GM21390 (cell line): ENCODE measurements around the gene ALS2.
"Not testable (repeated sequence)": the region's sequence is repeated elsewhere in the genome, so short reads cannot be mapped to it uniquely, and the experiment has no call there.

Experiments used
- ATAC-seq: cut with Tn5 transposase; IDR thresholded peaks from one replicate; pipeline ENCODE4 v1.9.1; 2021; ENCODE audit not compliant: unreplicated experiment

The ALS2 gene

DNA sequence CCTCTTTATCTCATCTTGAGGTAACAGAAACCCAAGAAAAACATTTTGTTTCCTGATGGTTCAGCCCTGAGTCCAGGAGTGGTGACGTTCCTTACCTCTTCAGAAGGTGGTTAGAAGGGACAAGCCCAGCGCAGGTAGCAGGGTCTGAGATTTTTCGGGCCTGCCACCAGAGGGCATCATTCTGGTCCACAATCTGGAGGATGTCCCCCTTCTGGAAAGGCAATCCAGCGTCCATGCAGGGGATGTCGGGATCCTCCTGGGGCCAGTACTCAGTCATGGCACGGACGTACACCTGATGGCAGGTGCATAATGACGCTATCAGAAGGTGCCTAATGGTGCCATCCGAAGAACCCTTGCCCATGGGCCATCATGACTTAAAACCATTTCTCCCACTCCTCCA is 100.0 kb downstream of the ALS2 start:
- ATAC-seq, result no peak

DNA sequence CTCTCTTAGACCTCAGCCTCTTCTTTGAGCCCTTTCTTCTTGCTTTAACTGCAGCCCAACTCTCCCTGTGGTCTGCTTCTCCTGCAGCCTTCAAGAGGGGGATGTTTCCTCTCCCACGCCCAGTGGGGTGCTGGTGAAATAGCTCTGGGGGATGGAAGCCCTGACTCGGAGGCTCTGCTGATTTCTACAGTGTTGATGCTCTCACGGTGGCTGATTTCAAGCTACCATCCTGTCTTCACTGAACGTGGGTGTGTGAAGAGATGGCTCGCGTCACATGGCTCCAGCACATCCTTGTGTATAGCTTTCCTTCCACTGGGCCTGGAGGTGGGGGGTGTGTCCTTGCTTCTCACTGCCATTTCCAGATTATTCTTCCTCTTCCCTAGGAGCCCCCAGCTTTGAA is 102.3 kb downstream of the ALS2 start:
- no peak for ATAC-seq

DNA sequence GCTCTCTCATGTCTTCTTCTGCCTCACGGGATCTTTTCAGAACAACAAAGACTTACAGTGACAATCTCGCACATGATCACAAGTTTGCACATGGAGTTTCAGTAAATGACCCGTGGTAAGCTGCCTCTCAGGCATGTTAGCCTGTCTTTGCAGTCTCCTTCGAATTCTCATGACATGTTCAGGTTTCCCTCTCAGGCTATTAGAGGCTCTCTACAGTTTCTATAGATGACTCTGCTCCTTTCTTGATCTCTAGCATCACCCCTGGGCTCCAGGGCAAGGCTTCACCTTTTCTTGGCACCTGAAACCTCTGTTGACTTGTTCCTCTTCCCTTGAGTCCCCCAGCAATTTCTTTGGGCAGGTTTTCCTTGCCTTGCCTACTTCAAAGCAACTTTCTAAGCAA is 105.3 kb downstream of the ALS2 start:
- no peak for ATAC-seq

DNA sequence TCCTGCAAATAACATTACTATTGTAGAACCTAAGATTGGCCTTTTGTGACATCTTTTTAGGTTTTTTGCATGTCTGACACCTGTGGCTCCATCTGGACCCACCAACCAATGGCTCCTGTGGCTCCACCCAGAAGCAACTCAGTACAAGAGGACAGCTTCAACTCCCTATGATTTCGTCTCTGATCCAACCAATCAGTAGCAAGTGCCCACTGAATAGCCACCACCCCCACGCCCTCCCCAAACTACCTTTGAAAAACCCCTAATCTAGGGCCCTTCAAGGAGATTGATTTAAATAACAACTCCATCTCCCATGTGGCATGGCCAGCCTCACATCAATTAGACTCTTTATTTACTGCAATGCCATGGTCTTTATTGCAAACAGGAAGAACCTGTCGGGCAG is 105.9 kb downstream of the ALS2 start:
- ATAC-seq, result no peak

DNA sequence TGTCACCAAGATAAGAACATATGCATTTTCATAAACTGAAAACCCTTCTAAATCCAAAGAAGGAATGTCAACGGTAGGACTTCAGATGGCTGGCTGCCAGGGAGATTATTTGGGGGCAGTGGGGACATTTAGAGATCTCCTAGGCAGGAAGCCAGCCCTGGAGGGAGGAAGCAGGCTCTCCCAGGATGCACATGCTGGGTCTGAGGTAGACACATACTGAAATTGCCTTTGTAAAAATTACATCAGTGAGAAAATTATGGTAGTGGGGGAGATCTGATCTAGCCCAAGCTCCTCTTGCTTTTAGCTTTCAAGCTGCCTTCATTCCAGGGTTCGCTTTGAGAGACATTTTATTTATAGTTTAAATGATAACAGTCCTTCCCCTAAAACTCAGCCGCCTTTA is 106.4 kb downstream of the ALS2 start:
- ATAC-seq, result no peak

DNA sequence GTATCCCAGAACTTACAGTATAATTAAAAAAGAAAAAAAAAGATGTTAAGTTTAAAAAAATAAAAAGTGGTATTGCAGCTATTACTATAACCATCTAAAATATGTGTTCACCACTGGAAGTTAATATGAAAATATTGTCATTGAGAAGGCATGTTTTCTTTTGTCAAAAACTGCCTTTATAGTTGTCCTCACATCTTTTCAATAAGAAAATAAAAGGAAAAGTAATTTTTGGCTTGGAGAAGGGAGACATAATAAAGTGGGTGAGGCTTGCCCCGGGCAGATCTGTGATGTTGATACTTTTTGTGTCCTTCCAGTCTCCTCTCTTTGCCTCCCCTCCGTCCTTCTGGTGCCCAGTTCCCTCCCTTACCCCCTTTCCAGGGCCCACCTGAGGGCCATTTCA is 107.2 kb downstream of the ALS2 start:
- no peak for ATAC-seq

DNA sequence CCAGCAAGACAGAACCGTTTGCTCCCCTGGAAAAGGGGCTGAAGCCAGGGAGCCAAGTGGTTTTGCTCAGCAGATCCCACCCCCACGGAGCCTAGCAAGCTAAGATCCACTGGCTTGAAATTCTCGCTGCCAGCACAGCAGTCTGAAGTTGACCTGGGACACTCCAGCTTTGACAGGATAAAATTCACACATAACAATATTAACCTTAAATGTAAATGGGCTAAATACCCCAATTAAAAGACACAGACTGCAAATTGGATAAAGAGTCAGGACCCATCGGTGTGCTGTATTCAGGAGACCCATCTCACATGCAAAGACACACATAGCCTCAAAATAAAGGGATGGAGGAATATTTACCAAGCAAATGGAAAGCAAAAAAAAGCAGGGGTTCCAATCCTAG is 109.5 kb downstream of the ALS2 start:
- ATAC-seq, result not testable (repeated sequence)

DNA sequence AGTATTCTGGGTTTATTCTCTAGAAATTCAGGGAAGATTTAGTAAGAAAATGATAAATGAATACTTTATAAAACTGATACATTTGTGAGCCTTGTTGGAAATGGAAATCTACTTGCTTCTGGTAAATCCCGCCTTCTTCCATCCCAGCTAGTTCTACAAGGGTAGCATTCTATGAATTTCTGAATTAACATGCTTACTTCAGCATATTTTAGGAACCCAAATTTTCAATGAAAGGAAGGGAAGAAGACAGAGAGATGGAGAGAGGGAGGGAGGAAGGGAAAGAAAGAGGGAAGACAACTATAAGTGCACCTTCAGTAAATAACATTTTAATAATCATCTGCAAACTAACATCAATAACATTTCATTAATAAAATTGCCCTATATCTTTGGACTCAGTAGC is 110.9 kb downstream of the ALS2 start:
- ATAC-seq, result no peak

DNA sequence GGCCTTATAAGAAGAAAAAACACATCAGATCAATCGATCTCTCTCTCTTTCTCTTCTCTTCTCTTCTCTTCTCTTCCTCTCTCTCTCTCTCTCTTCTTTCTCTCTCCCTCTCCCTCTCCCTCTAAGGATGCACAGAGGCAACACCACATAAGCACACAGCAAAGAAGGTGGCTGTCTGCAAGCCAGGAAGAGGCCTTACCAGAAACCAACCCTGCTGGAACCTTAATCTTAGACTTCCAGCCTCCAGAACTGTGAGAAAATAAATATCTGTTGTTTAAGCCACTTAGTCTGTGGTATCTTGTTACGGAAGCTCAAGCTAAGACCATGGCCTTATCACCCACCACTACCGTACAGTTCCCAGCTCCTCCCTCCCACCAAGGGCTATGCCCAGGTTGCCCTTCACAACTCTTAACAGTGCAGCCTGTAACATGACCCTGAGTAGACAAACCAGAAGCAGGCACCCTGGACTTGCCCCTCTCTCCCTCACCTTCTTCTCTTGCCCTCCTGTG is 112.3 kb downstream of the ALS2 start:
- no peak for ATAC-seq

DNA sequence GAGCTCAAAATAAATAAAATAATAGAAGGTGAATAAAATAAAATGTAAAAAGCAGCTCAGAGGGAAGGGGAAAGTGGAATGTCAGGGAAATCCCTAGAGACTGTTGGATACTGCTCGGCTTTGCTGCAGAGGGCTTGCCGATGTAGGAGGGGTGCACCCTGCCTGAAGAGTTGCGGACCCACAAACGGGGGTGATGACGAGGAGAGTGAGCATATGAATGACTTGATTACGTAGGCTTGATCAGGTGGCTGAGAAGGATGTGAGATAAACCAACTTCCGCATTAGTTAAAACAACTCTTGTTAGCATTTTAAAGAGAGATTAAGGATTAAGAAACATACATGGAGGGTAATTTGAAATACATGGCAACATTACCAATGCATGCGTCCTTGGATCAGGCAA is 116.4 kb downstream of the ALS2 start:
- no peak for ATAC-seq

DNA sequence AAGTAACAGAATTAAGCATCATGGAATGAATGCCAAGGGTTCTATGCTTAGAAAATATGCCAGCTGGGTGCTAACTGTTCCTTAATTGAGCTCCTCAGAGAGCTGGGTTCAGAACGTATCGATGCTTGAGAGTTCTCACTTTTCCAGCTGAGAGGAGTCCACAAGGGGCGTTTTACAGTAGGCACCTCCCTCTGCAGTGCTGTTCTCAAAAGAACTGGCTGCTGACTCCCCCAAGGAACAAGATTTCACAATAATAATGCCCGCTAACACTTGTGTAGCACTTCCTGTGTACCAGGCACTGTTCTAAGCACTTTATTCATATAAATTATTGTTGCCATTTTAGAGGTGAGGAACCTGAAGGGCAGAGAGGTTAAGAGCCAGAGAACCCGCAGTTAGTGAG is 119.4 kb downstream of the ALS2 start:
- no peak for ATAC-seq

DNA sequence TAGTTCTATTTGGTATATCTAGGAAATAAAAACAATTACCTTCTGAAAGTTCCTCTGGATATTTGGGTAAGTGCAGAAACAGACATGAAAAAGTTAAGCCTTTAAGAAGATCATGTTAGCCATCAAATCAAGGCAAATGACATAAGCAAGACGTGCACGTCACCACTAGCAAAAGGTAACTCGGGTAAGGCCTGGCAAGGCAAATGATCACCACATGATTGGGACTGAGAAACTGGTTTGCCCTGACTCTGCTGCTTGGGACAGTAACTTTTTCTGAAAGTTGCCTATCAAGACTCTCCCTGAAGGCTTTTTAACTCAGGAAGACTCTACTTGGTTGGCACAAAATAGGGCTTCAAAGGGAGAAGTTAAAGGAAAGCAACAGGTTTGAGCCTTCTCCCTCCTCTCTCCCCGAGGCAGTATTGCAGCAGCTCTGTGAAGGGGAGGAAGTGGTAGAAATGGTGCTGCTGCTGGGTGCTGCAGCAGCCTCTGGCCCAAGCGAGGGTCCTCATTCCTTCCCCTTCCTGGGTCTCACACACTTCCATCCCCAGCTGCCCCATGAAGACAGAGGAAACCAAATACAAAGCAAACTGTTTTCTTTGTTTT is 120.3 kb downstream of the ALS2 start:
- no peak for ATAC-seq

DNA sequence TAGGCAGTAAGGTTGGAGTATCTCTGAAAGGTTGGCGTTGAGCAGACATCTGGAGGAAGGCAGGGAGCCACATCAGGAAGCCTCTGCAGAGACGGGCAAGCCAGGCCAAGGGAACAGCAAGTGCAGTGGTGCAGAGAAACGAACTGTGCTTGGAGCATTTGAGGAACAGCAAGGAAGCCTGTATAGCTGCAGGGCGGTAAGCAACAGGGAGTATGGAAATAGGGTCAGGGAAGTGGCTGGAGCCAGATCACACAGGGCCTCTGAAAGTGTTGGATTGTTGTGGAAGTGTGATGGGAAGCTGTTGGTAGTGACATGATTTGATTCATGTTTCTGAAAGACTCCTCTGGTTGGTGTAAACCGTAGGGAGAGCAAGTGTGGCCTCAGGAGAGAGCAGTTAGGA is 124.0 kb downstream of the ALS2 start:
- no peak for ATAC-seq

DNA sequence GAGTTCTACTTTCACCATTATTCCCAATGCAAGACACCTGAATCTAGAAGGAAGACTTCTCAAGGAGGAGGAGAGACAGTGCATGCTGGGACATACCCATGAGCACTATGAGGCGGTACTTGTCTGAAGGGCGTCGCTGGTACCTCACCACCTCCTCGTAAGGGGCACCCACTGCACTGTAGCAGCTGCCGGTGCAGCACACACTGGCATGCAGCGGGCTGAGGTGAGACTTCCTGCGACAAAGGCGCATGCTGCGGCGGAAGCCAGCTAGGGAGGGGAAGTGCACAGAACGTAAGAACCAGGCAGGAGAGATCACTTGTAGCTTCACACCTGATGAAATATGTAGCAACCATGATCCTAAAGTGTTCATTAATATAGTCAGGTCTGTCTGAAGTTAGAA is 124.6 kb downstream of the ALS2 start:
- no peak for ATAC-seq

DNA sequence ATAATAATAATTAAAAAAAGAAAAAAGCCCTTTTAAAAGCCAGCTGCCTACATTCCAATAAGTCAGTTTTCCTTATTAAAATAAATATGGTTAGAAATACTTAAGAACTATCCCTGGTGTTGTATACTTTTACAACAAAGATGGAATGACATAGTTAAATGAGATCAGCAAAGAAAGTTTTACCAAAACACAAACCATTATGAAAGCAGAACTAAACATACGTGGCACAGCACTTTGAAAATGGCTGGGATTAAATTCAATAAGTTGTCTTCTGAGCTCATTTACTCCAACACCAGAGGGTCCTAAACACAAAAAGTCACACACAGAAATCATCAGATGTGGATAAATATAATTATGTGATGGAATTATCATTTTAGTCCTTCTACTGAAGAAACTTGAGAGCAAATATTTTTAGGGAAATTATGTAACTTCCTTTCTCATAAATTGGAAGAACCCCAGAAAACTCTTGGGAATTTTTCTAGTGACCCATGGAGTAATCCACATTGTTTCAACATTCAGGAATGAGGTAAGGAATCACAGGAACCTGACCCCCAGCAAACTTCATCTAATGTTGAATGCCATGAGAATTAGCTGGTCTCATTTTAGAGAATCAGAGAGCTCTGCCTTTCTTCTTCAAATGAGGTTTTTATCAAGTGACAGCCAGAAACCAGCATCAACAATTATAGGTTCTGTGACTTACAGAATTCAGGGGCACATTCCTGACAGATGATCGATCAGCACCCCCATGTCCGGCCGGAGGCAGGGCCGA is 125.9 kb downstream of the ALS2 start:
- no peak for ATAC-seq

DNA sequence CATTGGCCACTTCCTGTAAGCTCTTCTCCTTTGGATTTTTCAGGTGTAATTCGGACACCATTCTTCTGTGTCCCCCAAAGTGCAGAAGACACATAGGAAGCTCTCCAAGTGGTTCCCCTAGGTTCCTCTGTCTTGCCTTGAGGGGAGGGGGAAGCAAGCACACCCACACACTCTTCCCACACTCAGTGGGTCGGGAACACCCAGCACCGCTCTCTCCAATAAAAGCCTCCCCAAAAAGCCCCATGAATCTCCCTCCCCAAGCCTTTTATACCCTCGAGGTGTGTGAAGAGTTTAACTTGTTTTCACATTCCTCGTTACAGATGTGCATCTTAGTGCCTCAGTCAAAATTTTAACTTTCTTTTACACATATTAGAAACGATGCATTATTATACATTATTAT is 127.5 kb downstream of the ALS2 start:
- ATAC-seq, result no peak
